Glutamatergic neuron (in vitro differentiated cells): ENCODE data around the gene MFAP3L. TPM values are rescaled to one million over a fixed set of nuclear protein-coding genes. Genes with fewer than 3 reads are reported as not detected.

Source experiments
- DNase-seq: peaks from one replicate; pipeline ENCODE4 v3.0.0; 2022
- H3K27ac Mint-ChIP-seq: one replicate; pipeline ENCODE4 v1.8.0; 2020; ENCODE audit warnings: mild to moderate bottlenecking, mixed read lengths, inconsistent platforms; ENCODE audit not compliant: unreplicated experiment
- H3K27me3 Mint-ChIP-seq: one replicate; pipeline ENCODE4 v1.8.0; 2020; ENCODE audit warnings: mild to moderate bottlenecking, moderate library complexity, mixed read lengths, inconsistent platforms; ENCODE audit not compliant: unreplicated experiment
- H3K36me3 Mint-ChIP-seq: one replicate; pipeline ENCODE4 v1.8.0; 2020; ENCODE audit warnings: mild to moderate bottlenecking, mixed read lengths, inconsistent platforms; ENCODE audit not compliant: unreplicated experiment
- H3K4me1 Mint-ChIP-seq: one replicate; pipeline ENCODE4 v1.8.0; 2020; ENCODE audit warnings: mild to moderate bottlenecking, low read depth, mixed read lengths, inconsistent platforms; ENCODE audit not compliant: unreplicated experiment
- H3K4me3 Mint-ChIP-seq: one replicate; pipeline ENCODE4 v1.8.0; 2020; ENCODE audit warnings: mild to moderate bottlenecking, mixed read lengths, inconsistent platforms; ENCODE audit not compliant: unreplicated experiment
- H3K9me3 Mint-ChIP-seq: one replicate; pipeline ENCODE4 v1.8.0; 2020; ENCODE audit warnings: mild to moderate bottlenecking, moderate library complexity, mixed read lengths, inconsistent platforms; ENCODE audit not compliant: unreplicated experiment
- total RNA-seq: library from RNA; stranded (reverse); fragmentation: NEBNext Ultra II Directional; extraction: Animal tissue kit (Norgen Biotek cat#: 25700); gene quantifications from one replicate; pipeline ENCODE4 v1.2.1, GENCODE V29; 2021; ENCODE audit not compliant: unreplicated experiment
- TF ChIP-seq, protein P1 (sequence below): fragments of 200-600 bp; sonication (generic); IDR thresholded peaks from one replicate; pipeline ENCODE4 v1.5.0; 2021; ENCODE audit not compliant: partially characterized antibody, unreplicated experiment

Gene MFAP3L
- total RNA-seq, 1 donor from 2014 or later = 8.4 TPM

DNA sequence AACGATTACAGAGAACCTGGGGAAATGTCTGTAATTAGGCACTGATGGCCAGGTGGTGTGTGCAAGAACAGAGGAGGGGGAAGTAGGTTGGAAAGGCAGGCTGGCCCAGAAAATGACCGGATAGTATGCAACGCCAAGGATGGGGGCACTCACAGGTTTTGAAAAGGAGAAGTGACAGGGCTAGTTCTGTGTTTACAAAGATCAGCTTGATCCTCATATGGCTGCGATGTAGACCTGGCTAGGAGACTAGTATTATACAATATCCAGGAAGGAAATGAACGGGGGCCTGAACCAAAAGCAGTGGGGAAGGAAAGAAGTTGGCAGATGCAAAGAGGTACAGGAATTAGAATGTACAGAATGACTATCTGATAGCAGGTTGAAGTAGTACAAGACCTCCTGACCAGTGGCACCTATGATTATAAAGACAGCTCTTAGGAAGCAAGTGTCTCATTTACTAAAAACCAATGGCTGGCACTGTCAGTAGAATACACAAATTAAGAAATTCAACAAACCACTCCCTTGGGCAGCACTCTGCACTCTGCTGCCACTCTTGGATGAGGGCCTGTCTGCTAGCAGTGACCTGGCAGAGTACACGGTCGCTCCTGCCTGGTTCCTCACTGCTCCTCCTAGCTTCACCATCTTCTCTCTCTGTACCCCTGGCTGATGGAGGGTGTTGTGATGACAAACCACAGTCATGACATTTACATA, 14.1 kb downstream of the MFAP3L start:
- TF ChIP-seq, protein P1, sequence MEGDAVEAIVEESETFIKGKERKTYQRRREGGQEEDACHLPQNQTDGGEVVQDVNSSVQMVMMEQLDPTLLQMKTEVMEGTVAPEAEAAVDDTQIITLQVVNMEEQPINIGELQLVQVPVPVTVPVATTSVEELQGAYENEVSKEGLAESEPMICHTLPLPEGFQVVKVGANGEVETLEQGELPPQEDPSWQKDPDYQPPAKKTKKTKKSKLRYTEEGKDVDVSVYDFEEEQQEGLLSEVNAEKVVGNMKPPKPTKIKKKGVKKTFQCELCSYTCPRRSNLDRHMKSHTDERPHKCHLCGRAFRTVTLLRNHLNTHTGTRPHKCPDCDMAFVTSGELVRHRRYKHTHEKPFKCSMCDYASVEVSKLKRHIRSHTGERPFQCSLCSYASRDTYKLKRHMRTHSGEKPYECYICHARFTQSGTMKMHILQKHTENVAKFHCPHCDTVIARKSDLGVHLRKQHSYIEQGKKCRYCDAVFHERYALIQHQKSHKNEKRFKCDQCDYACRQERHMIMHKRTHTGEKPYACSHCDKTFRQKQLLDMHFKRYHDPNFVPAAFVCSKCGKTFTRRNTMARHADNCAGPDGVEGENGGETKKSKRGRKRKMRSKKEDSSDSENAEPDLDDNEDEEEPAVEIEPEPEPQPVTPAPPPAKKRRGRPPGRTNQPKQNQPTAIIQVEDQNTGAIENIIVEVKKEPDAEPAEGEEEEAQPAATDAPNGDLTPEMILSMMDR = no peak
- Mint-ChIP-seq H3K4me3 (no peak overlapping the region), H3K27me3 (peaks cover 1% of the 10 kb centered on the region), H3K4me1 (no peaks in the 10 kb centered on the region), H3K9me3 (peaks cover 2% of the 10 kb centered on the region), H3K36me3 (no peaks in the 10 kb centered on the region), H3K27ac (no peak overlapping the region)
- no peak for DNase-seq

DNA sequence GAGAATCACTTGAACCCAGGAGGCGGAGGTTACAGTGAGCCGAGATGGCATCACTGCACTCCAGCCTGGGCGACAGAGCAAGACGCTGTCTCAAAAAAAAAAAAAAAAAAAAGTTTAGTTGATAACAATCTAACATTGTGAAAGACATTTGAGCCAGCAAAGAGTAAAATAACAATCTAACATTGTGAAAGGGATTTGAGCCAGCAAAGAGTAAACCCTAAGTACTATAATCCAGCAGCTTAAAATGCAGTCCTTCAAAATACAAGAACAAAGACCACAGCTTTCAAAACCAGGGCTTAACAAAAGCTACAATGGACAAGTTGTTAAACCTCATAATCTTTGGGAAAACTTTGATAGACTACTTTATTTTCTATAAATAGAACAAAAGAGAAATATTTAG, 16.9 kb downstream of the MFAP3L start:
- H3K4me1 Mint-ChIP-seq = no peaks in the 10 kb centered on the region
- peaks cover 2% of the 10 kb centered on the region for H3K9me3 Mint-ChIP-seq
- no peak for DNase-seq
- H3K27ac Mint-ChIP-seq = no peak overlapping the region
- no peaks in the 10 kb centered on the region for H3K36me3 Mint-ChIP-seq
- TF ChIP-seq, protein P1 = no peak
- H3K4me3 Mint-ChIP-seq = no peak overlapping the region
- H3K27me3 Mint-ChIP-seq = peaks cover 1% of the 10 kb centered on the region

DNA sequence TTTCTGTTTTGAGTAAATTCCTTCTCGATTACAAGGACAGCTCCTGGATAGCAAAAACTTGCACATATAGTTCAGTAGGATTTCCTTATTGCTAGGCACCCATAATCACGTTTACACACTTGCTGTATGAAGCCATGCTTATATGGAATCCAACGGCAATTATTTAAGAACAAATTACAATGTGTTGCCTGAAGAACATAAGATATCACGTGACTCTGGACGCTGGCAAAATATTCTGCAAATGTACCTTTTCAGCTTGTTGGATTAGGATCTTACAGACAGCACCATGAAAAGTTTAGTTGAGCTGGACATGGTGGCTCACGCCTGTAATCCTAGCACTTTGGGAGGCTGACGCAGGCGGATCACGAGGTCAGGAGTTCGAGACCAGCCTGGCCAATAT, 17.4 kb downstream of the MFAP3L start:
- H3K9me3 Mint-ChIP-seq = peaks cover 2% of the 10 kb centered on the region
- no peaks in the 10 kb centered on the region for H3K4me1 Mint-ChIP-seq
- DNase-seq = no peak
- no peaks in the 10 kb centered on the region for H3K36me3 Mint-ChIP-seq
- TF ChIP-seq, protein P1 = no peak
- no peak overlapping the region for H3K4me3 Mint-ChIP-seq
- H3K27me3 Mint-ChIP-seq = peaks cover 1% of the 10 kb centered on the region
- no peak overlapping the region for H3K27ac Mint-ChIP-seq

DNA sequence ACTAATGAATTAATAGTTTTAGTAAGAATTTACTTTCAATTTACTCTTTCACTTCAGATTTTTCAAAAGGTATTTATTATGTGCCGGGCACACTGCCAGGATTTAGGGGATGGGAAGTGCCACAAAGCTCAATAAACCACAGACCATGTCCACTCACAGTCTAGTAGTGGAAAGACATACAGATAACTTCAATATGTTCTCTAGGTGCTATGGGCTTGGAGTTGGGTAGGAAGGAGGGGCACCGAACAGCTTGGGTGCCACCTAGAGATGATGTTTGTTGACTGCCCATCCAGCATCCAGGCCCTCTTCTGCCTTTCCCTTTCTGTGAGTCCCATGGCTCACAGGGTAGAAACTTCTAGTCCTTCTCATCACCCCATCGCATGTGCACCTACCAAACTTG, 17.8 kb downstream of the MFAP3L start:
- no peaks in the 10 kb centered on the region for H3K36me3 Mint-ChIP-seq
- H3K27me3 Mint-ChIP-seq = peaks cover 1% of the 10 kb centered on the region
- H3K9me3 Mint-ChIP-seq = peaks cover 2% of the 10 kb centered on the region
- TF ChIP-seq, protein P1 = no peak
- H3K4me3 Mint-ChIP-seq = no peak overlapping the region
- H3K4me1 Mint-ChIP-seq = no peaks in the 10 kb centered on the region
- no peak overlapping the region for H3K27ac Mint-ChIP-seq
- no peak for DNase-seq

DNA sequence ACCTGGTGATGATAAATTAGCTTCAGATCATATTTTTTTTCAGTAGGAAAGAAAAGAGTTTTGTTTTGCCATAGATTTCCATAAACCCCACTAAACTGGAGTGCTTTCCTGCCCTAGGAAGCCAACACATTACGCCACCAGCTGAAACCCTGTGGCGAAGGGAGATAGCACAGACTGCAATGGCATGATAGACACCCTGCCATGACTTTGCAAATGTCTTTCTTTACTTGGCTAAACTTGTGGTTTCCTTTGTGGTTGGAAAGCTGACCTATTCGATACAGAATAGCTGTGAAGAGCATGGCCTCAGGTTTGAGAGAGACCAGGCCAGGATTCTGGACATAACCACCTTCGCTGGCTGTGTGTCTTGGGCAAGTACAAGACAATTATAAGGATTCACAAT, 19.1 kb downstream of the MFAP3L start:
- Mint-ChIP-seq H3K4me1 (no peaks in the 10 kb centered on the region), H3K4me3 (no peak overlapping the region), H3K9me3 (peaks cover 2% of the 10 kb centered on the region), H3K27ac (no peak overlapping the region), H3K27me3 (no peaks in the 10 kb centered on the region), H3K36me3 (no peaks in the 10 kb centered on the region)
- TF ChIP-seq, protein P1 = no peak
- no peak for DNase-seq
